Measurements from ENCODE around the gene FIP1L1.

Gene FIP1L1

GRCh38 chr4:53365121-53365485, 12.3 kb upstream of the FIP1L1 start:
- DNase-seq: no peak
- Histone ChIP-seq H3K9me3 (ENCODE audit: severe bottlenecking) (no peaks in the 10 kb centered on the region), H3K36me3 (no peaks in the 10 kb centered on the region), H3K27ac (no peak overlapping the region), H3K27me3 (ENCODE audit: insufficient read depth, low read depth, severe bottlenecking) (no peaks in the 10 kb centered on the region), H3K4me3 (ENCODE audit: low read depth, low read length) (peak overlapping the region; percentile 81)
- TF ChIP-seq, protein P1, sequence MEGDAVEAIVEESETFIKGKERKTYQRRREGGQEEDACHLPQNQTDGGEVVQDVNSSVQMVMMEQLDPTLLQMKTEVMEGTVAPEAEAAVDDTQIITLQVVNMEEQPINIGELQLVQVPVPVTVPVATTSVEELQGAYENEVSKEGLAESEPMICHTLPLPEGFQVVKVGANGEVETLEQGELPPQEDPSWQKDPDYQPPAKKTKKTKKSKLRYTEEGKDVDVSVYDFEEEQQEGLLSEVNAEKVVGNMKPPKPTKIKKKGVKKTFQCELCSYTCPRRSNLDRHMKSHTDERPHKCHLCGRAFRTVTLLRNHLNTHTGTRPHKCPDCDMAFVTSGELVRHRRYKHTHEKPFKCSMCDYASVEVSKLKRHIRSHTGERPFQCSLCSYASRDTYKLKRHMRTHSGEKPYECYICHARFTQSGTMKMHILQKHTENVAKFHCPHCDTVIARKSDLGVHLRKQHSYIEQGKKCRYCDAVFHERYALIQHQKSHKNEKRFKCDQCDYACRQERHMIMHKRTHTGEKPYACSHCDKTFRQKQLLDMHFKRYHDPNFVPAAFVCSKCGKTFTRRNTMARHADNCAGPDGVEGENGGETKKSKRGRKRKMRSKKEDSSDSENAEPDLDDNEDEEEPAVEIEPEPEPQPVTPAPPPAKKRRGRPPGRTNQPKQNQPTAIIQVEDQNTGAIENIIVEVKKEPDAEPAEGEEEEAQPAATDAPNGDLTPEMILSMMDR (IDR thresholded peaks at IDR 0.05; ENCODE audit: low read depth, low read length): no peak

- Histone ChIP-seq H3K4me3 (ENCODE audit: low read depth, low read length) (peak within 1 kb of the TSS; percentile 81), H3K27me3 (ENCODE audit: insufficient read depth, low read depth, severe bottlenecking) (no peaks in the 10 kb centered on the region), H3K9me3 (ENCODE audit: severe bottlenecking) (no peaks in the 10 kb centered on the region), H3K27ac (peak within 1 kb of the TSS; percentile 66), H3K36me3 (no peaks in the 10 kb centered on the region)
- peak; percentile 96 for DNase-seq
- TF ChIP-seq, protein P1 (IDR thresholded peaks at IDR 0.05; ENCODE audit: low read depth, low read length): no peak
Measured at GRCh38 chr4:53365486-53366300, 11.7 kb upstream of the FIP1L1 start, which contains the start of gene SCFD2. Gene SCFD2 (minus strand): TSS chr4:53366061.

- Histone ChIP-seq H3K9me3 (ENCODE audit: severe bottlenecking) (no peaks in the 10 kb centered on the region), H3K27me3 (ENCODE audit: insufficient read depth, low read depth, severe bottlenecking) (no peaks in the 10 kb centered on the region), H3K4me3 (ENCODE audit: low read depth, low read length) (peak overlapping the region; percentile 81), H3K27ac (peak overlapping the region; percentile 66), H3K36me3 (no peaks in the 10 kb centered on the region)
- TF ChIP-seq, protein P1 (IDR thresholded peaks at IDR 0.05; ENCODE audit: low read depth, low read length): no peak
- no peak for DNase-seq
Measured at GRCh38 chr4:53366301-53366716, 11.1 kb upstream of the FIP1L1 start.

DNA sequence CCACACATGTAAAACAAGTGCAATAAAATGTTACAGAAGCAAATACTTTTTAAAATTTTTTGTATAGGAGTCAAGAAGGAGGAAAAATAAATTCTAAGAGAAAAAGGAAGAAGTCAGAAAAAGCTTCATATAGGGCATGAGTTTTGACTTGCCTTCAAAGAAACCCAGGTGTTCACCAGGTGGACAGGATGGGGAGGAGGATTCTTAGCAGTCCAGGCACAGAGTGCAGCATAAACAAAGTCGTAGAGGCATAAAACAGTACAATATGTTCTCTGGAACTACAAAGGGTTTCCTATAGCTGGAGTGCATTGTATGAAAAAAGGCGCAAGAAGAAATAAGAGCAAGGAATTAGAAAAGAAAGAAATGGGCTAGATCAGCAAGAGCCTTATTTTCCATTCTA, 9.7 kb upstream of the FIP1L1 start:
- Histone ChIP-seq H3K9me3 (ENCODE audit: severe bottlenecking) (no peaks in the 10 kb centered on the region), H3K36me3 (no peaks in the 10 kb centered on the region), H3K27ac (no peak overlapping the region), H3K27me3 (ENCODE audit: insufficient read depth, low read depth, severe bottlenecking) (no peaks in the 10 kb centered on the region), H3K4me3 (ENCODE audit: low read depth, low read length) (no peak overlapping the region)
- DNase-seq: no peak
- TF ChIP-seq, protein P1 (IDR thresholded peaks at IDR 0.05; ENCODE audit: low read depth, low read length): no peak

- DNase-seq: no peak
- Histone ChIP-seq H3K27ac (no peak overlapping the region), H3K36me3 (no peaks in the 10 kb centered on the region), H3K9me3 (ENCODE audit: severe bottlenecking) (no peaks in the 10 kb centered on the region), H3K4me3 (ENCODE audit: low read depth, low read length) (no peak overlapping the region), H3K27me3 (ENCODE audit: insufficient read depth, low read depth, severe bottlenecking) (no peaks in the 10 kb centered on the region)
- TF ChIP-seq, protein P1 (IDR thresholded peaks at IDR 0.05; ENCODE audit: low read depth, low read length): no peak
Measured at GRCh38 chr4:53371049-53371448, 6.4 kb upstream of the FIP1L1 start.

Measured in WERI-Rb-1 (cell line).